Fibroblast of villous mesenchyme (primary cell): Measurements from ENCODE around the gene CHD9. TPM values are rescaled to one million over a fixed set of nuclear protein-coding genes. Genes with fewer than 3 reads are reported as not detected.
"Not testable (repeated sequence)": the region's sequence is repeated elsewhere in the genome, so short reads cannot be mapped to it uniquely, and the experiment has no call there.

ENCODE experiments used
- DNase-seq: peaks from one replicate; pipeline ENCODE4 v3.0.0-alpha.2; 2010; ENCODE audit warnings: low read depth
- H3K4me3 ChIP-seq: 2 replicates; pipeline ENCODE4 v1.5.1; 2011; ENCODE audit warnings: low read depth, mild to moderate bottlenecking, low read length
- CTCF ChIP-seq: IDR thresholded peaks from 2 replicates; pipeline ENCODE4 v1.5.1; 2012; ENCODE audit warnings: low read depth, mild to moderate bottlenecking, low read length; ENCODE audit not compliant: insufficient read depth
- total RNA-seq: library from RNA; depleted of rRNA; stranded (reverse); fragments of >200 nt; gene quantifications from 2 replicates; pipeline ENCODE4 v1.2.3, GENCODE V29; 2012

Gene CHD9
- total RNA-seq, 1 donor: 102 TPM

DNA sequence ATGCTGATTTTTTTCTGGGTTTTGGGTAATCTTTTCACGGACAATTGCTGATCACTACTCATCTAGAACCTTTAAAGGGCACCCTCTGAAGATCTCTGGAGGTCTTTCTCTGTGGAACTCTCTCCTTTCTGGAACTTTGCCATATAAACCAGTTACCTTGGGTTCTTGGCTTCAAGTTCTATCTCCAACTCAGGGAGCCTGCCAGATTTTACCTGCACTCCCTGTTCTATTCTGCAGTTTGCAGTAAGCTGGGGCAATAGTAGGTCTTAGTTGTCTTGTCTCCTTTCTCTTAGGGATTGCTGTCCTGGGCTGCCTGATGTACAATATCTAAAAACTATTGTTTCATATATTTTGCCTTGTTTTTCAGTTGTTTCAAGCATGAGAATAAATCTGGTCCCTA, 120.3 kb downstream of the CHD9 start:
- no peak overlapping the region for H3K4me3 ChIP-seq
- DNase-seq: no peak
- no peak for TF ChIP-seq CTCF

DNA sequence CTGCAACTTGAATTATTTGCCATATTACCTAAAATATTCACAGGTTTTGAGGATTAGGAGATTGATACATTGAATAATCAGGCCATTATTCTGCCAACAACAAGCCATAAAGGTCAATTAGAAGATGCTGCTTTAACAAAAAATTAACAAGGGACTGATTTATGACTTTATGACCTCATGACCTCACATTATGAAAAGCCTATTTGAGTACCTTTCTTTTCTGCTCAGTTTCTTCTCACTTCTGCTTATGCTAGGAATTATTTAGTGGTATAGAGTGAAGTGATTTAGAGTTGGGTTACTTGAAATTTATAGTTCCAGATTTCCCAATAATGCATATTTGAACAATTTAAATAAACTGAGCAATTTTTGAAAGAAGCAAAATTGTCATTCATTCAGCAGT, 121.6 kb downstream of the CHD9 start:
- no peak for TF ChIP-seq CTCF
- H3K4me3 ChIP-seq: no peak overlapping the region
- no peak for DNase-seq

GRCh38 chr16:53183442-53183841, 128.7 kb downstream of the CHD9 start:
- no peak overlapping the region for H3K4me3 ChIP-seq
- peak; percentile 56 for DNase-seq
- no peak for TF ChIP-seq CTCF

GRCh38 chr16:53185741-53186140, 130.9 kb downstream of the CHD9 start:
- DNase-seq, H3K4me3 ChIP-seq: not testable (repeated sequence)

GRCh38 chr16:53187775-53188174, 133.0 kb downstream of the CHD9 start:
- no peak for DNase-seq
- TF ChIP-seq CTCF: no peak
- no peak overlapping the region for H3K4me3 ChIP-seq

DNA sequence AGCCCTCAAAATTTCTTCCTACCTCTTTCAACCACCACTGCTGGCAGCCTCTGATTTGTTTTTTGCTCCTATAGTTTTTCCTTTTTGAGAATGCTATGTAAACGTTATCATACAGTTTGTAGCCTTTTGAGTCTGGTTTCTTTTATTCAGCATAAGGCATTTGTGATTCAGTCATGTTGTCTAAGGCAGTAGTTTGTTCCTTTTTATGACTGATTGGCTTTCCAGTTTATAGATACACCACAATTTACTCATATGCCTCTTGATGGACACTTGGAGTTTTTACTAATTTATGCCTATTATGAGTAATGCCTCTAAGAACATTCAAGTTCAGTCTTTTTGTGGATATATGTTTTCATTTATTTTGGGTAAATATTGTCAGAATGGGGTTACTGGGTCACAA, 136.6 kb downstream of the CHD9 start:
- no peak for TF ChIP-seq CTCF
- H3K4me3 ChIP-seq: no peak overlapping the region
- DNase-seq: peak; percentile 44

DNA sequence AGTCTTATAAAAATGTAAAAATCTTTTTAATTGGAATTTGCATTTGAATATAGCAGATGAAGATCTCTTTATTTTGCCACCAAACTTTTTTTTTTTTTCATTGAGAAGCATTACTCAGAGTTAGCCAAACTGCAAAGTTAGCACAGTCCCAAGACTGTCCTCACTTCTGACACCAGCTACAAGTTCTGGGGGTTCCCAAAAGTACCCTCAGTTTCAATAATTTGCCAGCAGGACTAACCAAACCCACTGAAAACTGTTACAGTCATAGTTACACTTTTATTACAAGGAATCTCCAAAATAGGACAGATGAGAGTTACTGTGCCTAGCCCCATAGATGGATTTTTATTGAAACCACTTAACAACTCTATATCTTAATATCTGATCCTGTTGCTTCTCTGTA, 144.1 kb downstream of the CHD9 start:
- no peak for DNase-seq
- no peak overlapping the region for H3K4me3 ChIP-seq
- TF ChIP-seq CTCF: no peak

DNA sequence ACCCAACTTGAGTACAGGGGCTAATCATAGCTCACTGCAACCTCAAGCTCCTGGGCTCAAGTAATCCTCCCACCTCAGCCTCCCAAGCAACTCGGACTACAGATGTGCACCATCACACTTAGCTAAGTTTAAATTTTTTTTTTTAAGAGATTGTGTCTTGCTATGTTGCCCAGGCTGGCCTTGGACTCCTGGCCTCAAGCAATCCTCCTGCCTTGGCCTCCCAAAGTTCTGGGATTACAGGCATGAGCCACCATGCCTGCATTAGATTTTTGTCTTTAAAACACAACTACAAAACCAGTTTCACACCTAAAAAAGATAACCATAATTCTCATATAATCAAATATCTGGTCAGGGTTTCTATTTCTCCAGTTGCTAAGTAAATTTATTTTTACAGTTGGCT, 147.1 kb downstream of the CHD9 start:
- DNase-seq: no peak
- no peak for TF ChIP-seq CTCF
- no peak overlapping the region for H3K4me3 ChIP-seq
